NCI-H2081 (cell line): Measurements from ENCODE around the gene PIP4K2C.
"Not testable (repeated sequence)": the region's sequence is repeated elsewhere in the genome, so short reads cannot be mapped to it uniquely, and the experiment has no call there.

Source experiments
- DNase-seq, 2 experiments: peaks; one replicate each; lab custom pipeline; 2025; lab: John Stamatoyannopoulos, UW

The PIP4K2C gene

GRCh38 chr12:57636731-57637130, 45.7 kb downstream of the PIP4K2C start:
- DNase-seq: not testable (repeated sequence)

- no peak for DNase-seq
Measured at GRCh38 chr12:57637364-57637763, 46.4 kb downstream of the PIP4K2C start.

- no peak for DNase-seq
Measured at GRCh38 chr12:57638096-57638495, 47.1 kb downstream of the PIP4K2C start.

DNA sequence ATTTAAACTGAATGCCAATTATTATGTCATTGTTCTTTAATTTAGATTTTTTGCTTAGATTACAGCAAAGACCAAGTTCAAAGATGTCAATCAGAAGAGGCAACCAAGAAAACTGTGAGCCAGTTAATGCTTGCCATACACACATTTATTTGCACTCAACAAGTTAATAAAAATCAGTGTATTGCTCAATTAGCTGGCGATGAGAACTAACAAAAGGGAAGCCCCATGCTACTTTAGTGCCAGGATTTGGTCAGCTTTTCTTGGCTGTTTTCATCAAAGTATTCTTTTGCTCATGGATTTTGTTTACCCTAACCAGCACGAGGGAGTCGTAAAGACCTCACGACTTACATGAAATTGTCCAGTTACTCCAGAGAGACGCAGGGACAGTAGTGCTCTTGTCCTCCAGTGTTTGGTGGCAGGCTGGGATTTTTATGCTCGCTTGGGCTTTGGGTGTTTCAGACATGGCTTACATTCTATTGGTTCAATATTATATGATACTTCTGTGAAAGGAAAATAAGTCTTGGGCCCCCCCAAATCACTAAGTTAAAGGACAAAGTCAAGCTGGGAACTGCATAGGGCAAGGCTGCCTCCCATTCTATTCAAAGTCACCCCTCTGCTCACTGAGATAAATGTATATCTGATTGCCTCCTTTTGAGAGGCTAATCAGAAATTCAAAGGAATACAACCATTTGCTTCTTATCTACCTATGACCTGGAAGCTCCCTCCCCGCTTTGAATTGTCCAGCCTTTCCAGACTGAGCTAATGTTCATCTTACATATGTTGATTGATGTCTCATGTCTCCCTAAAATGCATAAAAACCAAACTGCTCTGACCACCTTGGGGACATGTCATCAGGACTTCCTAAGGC, 49.4 kb downstream of the PIP4K2C start:
- no peak for DNase-seq

DNA sequence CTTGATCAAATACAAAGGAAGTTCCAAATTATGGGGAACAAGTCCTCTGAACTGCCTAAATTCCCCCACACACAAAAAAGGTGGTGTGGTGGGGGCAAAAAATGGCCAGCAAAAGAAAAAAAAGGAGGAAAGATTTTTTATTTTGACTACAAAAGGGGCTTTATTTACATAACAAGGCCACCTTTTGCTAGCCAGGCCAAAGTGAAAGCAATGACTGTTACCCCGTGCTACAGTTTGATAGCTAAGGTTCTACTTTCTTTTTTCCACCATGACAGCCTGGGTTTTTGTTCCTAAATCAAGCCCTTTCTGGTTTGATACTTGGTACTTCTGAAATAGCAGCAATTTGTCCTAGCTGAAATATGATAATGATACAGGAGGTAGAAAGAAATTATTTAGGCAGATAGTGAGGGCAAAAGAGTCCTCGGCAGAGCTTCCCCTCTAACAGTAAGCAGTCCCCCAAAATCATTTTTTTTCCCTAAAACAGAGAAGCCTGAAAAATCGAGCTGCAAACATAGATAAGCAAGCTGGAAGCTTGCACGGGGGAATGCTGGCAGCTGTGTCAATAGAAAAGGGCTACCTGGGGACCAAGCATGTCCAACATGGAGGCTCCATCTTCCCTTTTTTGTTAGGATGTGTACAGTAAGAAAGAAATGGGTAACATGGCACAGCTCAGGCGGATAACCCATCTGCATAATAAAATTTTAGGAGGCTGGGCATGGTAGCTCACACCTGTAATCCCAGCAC, 50.9 kb downstream of the PIP4K2C start:
- no peak for DNase-seq

- peak; percentile 3 to 8 for DNase-seq
Measured at GRCh38 chr12:57645990-57646658, 55.1 kb downstream of the PIP4K2C start.

DNA sequence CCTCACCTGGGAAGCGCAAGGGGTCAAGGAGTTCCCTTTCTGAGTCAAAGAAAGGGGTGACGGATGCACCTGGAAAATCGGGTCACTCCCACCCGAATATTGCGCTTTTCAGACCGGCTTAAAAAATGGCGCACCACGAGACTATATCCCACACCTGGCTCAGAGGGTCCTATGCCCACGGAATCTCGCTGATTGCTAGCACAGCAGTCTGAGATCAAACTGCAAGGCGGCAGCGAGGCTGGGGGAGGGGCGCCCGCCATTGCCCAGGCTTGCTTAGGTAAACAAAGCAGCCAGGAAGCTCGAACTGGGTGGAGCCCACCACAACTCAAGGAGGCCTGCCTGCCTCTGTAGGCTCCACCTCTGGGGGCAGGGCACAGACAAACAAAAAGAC, 55.7 kb downstream of the PIP4K2C start:
- not testable (repeated sequence) for DNase-seq
